ENCODE results near the gene ST3GAL5.

Gene ST3GAL5

GRCh38 chr2:85917887-85918795, 29.4 kb upstream of the ST3GAL5 start:
- no peak for DNase-seq (ENCODE audit: low read depth in 2 of 3, low spot score in 2 of 3)

- DNase-seq (ENCODE audit: low read depth in 2 of 3, low spot score in 2 of 3): no peak
Measured at GRCh38 chr2:85915606-85916303, 27.0 kb upstream of the ST3GAL5 start.

- DNase-seq (ENCODE audit: low read depth in 2 of 3, low spot score in 2 of 3): no peak
Measured at GRCh38 chr2:85914922-85915321, 26.1 kb upstream of the ST3GAL5 start.

- DNase-seq (ENCODE audit: low read depth in 2 of 3, low spot score in 2 of 3): no peak
Measured at GRCh38 chr2:85913884-85914881, 25.4 kb upstream of the ST3GAL5 start.

GRCh38 chr2:85911814-85912692, 23.3 kb upstream of the ST3GAL5 start:
- no peak for DNase-seq (ENCODE audit: low read depth in 2 of 3, low spot score in 2 of 3)

- no peak for DNase-seq (ENCODE audit: low read depth in 2 of 3, low spot score in 2 of 3)
Measured at GRCh38 chr2:85911097-85911496, 22.3 kb upstream of the ST3GAL5 start.

- DNase-seq (ENCODE audit: low read depth in 2 of 3, low spot score in 2 of 3): no peak
Measured at GRCh38 chr2:85909005-85909404, 20.2 kb upstream of the ST3GAL5 start.

- no peak for DNase-seq (ENCODE audit: low read depth in 2 of 3, low spot score in 2 of 3)
Measured at GRCh38 chr2:85908506-85908905, 19.7 kb upstream of the ST3GAL5 start.

- no peak for DNase-seq (ENCODE audit: low read depth in 2 of 3, low spot score in 2 of 3)
Measured at GRCh38 chr2:85907671-85908157, 18.9 kb upstream of the ST3GAL5 start.

GRCh38 chr2:85906748-85907147, 18.0 kb upstream of the ST3GAL5 start:
- DNase-seq (ENCODE audit: low read depth in 2 of 3, low spot score in 2 of 3): no peak

GRCh38 chr2:85905891-85906290, 17.1 kb upstream of the ST3GAL5 start:
- DNase-seq (ENCODE audit: low read depth in 2 of 3, low spot score in 2 of 3): no peak

- no peak for DNase-seq (ENCODE audit: low read depth in 2 of 3, low spot score in 2 of 3)
Measured at GRCh38 chr2:85905187-85905666, 16.4 kb upstream of the ST3GAL5 start.

GRCh38 chr2:85903849-85904248, 15.1 kb upstream of the ST3GAL5 start:
- DNase-seq (ENCODE audit: low read depth in 2 of 3, low spot score in 2 of 3): no peak

- no peak for DNase-seq (ENCODE audit: low read depth in 2 of 3, low spot score in 2 of 3)
Measured at GRCh38 chr2:85902496-85902895, 13.7 kb upstream of the ST3GAL5 start.

GRCh38 chr2:85901155-85901554, 12.4 kb upstream of the ST3GAL5 start:
- no peak for DNase-seq (ENCODE audit: low read depth in 2 of 3, low spot score in 2 of 3)

- no peak for DNase-seq (ENCODE audit: low read depth in 2 of 3, low spot score in 2 of 3)
Measured at GRCh38 chr2:85900366-85900765, 11.6 kb upstream of the ST3GAL5 start.

GRCh38 chr2:85899849-85900248, 11.1 kb upstream of the ST3GAL5 start:
- DNase-seq (ENCODE audit: low read depth in 2 of 3, low spot score in 2 of 3): no peak

- no peak for DNase-seq (ENCODE audit: low read depth in 2 of 3, low spot score in 2 of 3)
Measured at GRCh38 chr2:85899284-85899683, 10.5 kb upstream of the ST3GAL5 start.

- DNase-seq (ENCODE audit: low read depth in 2 of 3, low spot score in 2 of 3): no peak
Measured at GRCh38 chr2:85898881-85899280, 10.1 kb upstream of the ST3GAL5 start.
